SK-N-MC (cell line): ENCODE results near the gene UBE2O.

Experiments used
- EZH2 ChIP-seq: fragments of 200-600 bp; sonication (generic); IDR thresholded peaks from one replicate; pipeline ENCODE4 v1.6.1; 2017; ENCODE audit warnings: antibody characterized with exemption
- POLR2AphosphoS5 ChIP-seq: IDR thresholded peaks from 2 replicates; pipeline ENCODE4 v1.6.1; 2012; ENCODE audit warnings: mild to moderate bottlenecking, low read depth, low read length, borderline replicate concordance

DNA sequence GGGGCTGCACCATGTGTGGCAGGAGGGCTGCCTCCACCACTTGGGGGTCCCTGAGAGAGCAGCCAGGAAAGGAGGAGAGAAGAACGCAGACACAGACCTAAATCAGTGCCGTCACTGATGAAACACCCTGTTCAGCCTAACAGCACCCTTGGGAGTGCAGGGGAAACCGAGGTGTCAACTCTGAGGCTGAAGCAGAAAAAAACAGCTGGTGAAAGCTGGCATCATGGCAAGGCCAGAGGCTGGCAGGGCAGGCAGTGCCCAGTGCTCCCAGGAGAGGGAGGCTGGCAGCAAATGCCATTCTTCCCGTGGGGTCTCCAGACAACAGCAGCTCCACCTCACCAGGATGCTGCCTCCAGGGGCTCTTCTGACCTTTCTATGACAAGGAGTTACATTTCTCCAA, 45.4 kb downstream of the UBE2O start:
- TF ChIP-seq POLR2AphosphoS5, result no peak
- no peak for TF ChIP-seq EZH2
